HG03432 (cell line): ENCODE measurements around the gene IMMP2L.
A peak's percentile ranks its signal among the peaks of the same experiment; 100 is the strongest.

Experiments
- ATAC-seq: cut with Tn5 transposase; IDR thresholded peaks from one replicate; pipeline ENCODE4 v1.9.1; 2021; ENCODE audit warnings: mild to moderate bottlenecking, moderate library complexity; ENCODE audit not compliant: unreplicated experiment

The IMMP2L gene

GRCh38 chr7:111229181-111229740, 333.0 kb downstream of the IMMP2L start:
- ATAC-seq = no peak

DNA sequence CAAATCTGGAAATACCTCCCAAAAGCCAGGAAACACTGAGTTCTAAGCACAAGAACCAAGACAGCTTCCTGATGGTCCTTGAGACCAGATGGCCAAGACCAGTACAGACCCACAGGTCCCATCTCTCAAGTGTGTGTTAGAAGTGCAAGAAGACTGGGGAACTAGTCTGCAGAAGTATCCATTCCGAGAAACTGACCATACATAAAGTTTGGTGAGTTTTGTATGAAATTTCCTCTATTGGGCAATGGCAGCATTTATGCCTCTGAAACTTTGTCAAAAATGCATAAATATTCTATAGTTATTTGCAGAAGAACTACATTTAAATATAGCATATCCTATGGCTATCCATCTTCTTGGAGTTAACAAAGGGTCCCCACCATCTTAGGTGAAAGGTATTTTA, 333.9 kb downstream of the IMMP2L start:
- ATAC-seq = no peak

DNA sequence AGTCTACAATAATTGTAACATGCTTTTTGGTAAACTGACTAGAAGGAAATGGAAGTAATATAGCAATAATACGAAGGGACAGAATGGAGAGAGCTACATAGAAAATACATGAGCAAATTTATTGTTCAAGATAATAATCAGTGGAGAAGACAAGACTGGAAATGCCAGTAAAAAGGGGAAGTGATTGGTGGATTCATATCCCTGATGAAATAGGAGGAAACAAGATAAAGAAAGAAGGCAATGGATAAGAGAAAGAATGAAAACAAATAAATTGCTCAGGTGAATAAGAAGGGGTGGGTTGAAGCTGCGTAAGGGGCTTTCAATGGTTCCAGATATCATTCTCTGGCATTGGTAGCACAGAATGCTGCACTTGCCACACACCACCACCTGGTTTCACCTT, 335.5 kb downstream of the IMMP2L start:
- ATAC-seq = no peak

DNA sequence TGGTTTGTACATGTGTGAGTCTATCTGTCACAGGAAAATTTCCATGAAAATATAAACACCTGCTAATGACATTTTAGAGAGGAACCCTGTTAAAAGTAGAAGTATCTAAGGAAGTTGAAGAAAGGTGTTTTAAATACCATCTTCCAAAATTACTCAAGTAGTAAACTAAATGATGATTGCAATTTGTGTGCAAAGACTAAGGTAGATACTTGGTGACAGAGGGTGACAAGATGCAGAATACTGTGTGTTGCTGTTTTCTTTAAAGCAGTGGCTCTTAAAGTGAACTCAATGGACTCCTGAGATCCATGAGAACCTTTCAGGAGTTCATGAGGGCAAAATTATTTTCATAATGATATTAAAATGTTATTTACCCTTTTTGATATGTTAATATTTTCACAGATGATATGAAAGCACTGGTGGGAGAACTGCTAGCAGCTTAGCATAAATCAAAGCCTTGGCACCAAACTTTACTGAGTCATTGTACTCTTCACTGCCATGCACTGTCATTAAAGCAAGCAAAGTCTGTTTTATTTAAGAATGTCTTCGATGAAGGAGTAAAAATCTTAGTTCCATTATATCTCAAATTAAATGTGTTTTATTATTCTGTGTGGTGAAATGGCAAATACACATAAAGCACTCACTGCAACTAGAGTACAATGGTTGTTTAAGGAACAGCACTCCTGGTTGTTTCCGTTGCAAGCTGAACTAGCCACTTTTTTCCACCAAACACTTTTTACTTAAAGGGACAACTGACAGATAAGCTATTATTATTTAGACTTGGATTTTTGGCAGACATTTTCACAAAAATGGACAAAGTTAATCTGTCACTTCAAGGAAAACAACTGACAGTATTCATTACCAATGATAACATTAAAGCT, 337.7 kb downstream of the IMMP2L start:
- ATAC-seq = no peak

DNA sequence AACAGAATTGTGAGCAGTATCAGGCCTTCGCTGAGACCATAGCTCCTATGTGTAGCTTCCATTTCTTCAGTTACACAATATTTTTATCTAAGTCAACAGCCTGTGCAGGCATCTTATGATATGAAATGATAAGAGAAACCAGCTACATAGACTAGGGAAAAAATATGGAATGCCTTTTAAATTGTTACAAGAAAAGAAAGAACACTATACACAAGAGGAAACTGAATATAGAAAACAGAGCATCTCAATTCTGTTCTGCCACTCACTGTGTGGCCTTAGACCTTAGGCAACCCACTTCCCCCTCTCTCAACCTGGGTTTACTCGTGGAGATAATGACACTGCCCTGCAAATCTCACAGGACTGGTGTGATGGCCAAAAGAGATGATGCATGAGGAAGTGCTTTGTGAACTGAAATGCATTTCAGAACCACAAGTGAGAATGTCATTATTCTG, 338.5 kb downstream of the IMMP2L start:
- peak; percentile 67 for ATAC-seq

DNA sequence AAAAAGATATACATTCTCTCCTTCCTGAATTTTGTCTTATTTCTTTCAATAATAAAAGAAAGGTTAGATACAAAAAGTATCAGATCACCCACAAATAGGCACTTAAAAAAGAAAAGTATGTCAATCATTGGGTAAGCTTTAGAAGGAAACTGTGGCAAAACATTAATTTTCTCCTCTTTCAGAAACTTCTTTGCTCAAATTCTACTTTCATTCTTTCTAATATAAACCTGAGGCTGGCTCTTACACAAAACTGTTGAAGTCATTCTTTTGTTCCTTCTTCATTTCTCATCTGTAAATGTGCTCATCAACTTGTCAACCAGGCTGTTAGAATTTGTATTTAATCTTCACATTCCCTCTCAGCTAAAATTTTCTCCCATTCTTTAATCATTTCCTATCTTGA, 346.7 kb downstream of the IMMP2L start:
- ATAC-seq = no peak

GRCh38 chr7:111212857-111213523, 349.3 kb downstream of the IMMP2L start:
- no peak for ATAC-seq

- ATAC-seq = no peak
These were observed 351.3 kb downstream of the IMMP2L start for GRCh38 chr7:111210996-111211395.

GRCh38 chr7:111210043-111210442, 352.2 kb downstream of the IMMP2L start:
- no peak for ATAC-seq

- ATAC-seq = no peak
These were observed 357.0 kb downstream of the IMMP2L start for GRCh38 chr7:111205251-111205650.

GRCh38 chr7:111202321-111202720, 360.0 kb downstream of the IMMP2L start:
- no peak for ATAC-seq

GRCh38 chr7:111199643-111200042, 362.6 kb downstream of the IMMP2L start:
- no peak for ATAC-seq

- ATAC-seq = no peak
These were observed 364.0 kb downstream of the IMMP2L start for GRCh38 chr7:111198255-111198654.

- no peak for ATAC-seq
These were observed 365.6 kb downstream of the IMMP2L start for GRCh38 chr7:111196655-111197054.

- no peak for ATAC-seq
These were observed 369.5 kb downstream of the IMMP2L start for GRCh38 chr7:111192614-111193413.

DNA sequence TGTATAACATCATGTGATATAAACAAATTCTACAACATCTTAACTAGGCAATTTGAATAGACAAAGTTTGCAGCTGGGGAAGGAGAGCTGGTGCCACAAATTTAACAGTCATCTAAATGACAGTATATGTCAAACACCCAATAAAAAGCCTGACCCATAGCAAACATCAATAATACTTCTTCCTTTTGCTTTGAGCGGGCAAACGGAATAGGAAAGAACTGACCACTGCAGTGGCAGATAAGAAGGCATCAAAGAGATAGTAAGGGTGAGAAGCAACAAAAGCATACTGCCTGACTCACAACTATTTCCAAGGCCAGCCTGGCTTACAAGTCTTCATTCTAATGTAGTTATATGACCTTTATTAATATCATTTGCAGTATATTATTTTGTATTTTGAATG, 371.5 kb downstream of the IMMP2L start:
- ATAC-seq = no peak

DNA sequence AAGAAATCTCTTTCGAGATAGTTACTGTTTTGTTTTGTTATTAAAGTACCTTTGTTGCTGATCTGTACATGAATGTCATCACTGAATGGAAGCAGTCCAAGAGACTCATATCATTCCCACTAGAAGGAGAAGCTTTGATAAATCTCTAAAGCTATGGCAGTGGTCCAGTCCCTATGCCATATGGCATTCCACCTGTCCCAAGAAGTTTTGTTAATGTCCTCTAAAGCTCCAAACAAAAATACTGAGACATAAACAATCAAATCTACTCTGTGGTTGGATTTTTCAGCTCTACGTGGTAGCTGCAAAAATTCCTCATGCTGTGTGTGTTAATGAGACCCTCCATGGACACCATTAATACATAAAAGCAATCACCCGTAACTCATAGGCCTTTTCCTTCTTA, 377.3 kb downstream of the IMMP2L start:
- no peak for ATAC-seq

DNA sequence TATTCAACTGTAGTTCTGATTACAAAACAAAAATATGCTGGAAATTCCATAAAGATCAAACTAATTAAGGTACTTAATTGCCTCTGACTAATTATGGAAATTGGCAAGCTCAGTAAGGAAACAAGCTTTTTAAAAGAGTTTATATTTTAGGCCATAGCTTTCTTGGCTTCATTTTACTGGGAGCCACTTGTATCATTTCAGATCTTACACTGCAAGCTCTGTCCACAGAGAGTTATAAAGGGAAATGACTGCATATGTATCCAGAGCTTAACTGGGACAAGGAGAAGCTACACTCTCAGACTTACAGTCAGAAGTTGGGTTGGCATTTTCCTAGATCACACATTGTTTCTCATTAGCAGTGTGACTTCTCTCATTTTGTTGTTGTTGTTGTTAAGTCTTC, 379.0 kb downstream of the IMMP2L start:
- no peak for ATAC-seq

DNA sequence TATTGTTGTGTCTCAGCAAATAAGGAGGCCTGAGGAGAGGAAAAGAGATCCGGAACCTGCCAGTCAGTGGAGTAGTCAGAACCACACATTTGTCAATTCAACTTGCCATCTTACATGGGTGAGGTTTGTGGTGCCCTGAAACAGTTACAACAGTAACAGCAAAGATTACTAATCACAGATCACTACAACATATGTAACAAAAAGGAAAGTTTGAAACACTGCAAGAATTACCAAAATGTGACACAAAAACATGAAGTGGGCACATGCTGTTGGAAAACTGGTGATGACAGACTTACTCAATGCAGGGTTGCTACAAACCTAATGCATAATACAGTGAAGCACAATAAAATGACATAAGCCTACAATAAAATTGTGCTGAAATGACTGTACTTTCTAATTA, 382.0 kb downstream of the IMMP2L start:
- no peak for ATAC-seq

DNA sequence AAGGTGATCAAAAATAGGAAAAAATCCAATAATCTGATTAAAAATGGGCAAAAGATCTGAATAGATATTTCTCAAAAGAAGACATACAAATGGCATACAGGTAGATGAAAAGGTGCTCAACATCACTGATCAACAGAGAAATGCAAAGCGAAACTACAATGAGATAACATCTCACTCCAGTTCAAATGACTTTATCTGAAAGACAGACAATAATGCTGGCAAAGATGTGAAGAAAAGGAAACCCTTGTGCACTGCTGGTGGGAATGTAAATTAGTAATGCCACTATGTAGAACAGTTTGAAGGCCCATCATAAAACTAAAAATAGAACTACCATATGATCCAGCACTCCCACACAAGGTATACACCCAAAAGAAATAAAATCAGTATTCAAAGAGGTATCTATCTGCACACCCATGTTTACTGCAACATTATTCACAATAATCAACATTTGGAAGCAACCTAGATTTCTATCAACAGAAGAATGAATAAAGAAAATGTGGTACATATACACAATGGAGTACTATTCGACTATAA, 386.3 kb downstream of the IMMP2L start:
- ATAC-seq = no peak

- no peak for ATAC-seq
These were observed 387.8 kb downstream of the IMMP2L start for GRCh38 chr7:111174510-111174909.
